Activated CD4-positive, CD25-positive, alpha-beta regulatory T cell (primary cell): ENCODE measurements around the gene ENAH.
"Not testable (repeated sequence)": the region's sequence is repeated elsewhere in the genome, so short reads cannot be mapped to it uniquely, and the experiment has no call there.

Experiments used
- DNase-seq, 4 experiments: peaks; one replicate each; lab custom pipeline; 2025; lab: John Stamatoyannopoulos, UW

The ENAH gene

GRCh38 chr1:225644666-225645065 is 8.3 kb downstream of the ENAH start:
- DNase-seq, result no peak

- no peak for DNase-seq
Measured at GRCh38 chr1:225642177-225642576, 10.7 kb downstream of the ENAH start.

- no peak for DNase-seq
Measured at GRCh38 chr1:225638853-225639252, 14.1 kb downstream of the ENAH start.

- DNase-seq, result no peak
Measured at GRCh38 chr1:225637651-225638199, 15.2 kb downstream of the ENAH start.

GRCh38 chr1:225636992-225637391 is 15.9 kb downstream of the ENAH start:
- DNase-seq, result not testable (repeated sequence)

- no peak for DNase-seq
Measured at GRCh38 chr1:225635649-225636048, 17.3 kb downstream of the ENAH start.

- DNase-seq, result not testable (repeated sequence)
Measured at GRCh38 chr1:225632836-225633235, 20.1 kb downstream of the ENAH start.

GRCh38 chr1:225631021-225631663 is 21.8 kb downstream of the ENAH start:
- DNase-seq, result no peak

- no peak for DNase-seq
Measured at GRCh38 chr1:225629483-225629882, 23.4 kb downstream of the ENAH start.

GRCh38 chr1:225628794-225629193 is 24.1 kb downstream of the ENAH start:
- DNase-seq, result not testable (repeated sequence)

- no peak for DNase-seq
Measured at GRCh38 chr1:225627304-225627947, 25.5 kb downstream of the ENAH start.

- DNase-seq, result no peak
Measured at GRCh38 chr1:225626698-225627097, 26.2 kb downstream of the ENAH start.

- no peak for DNase-seq
Measured at GRCh38 chr1:225617956-225618355, 35.0 kb downstream of the ENAH start.

GRCh38 chr1:225617479-225617878 is 35.4 kb downstream of the ENAH start:
- no peak for DNase-seq

GRCh38 chr1:225615403-225615790 is 37.5 kb downstream of the ENAH start:
- DNase-seq, result not testable (repeated sequence)

GRCh38 chr1:225613006-225613405 is 39.9 kb downstream of the ENAH start:
- no peak for DNase-seq

GRCh38 chr1:225612287-225612686 is 40.6 kb downstream of the ENAH start:
- no peak for DNase-seq

GRCh38 chr1:225611537-225612223 is 41.2 kb downstream of the ENAH start:
- DNase-seq, result no peak

- DNase-seq, result no peak
Measured at GRCh38 chr1:225610539-225610938, 42.4 kb downstream of the ENAH start.

- DNase-seq, result no peak
Measured at GRCh38 chr1:225608014-225608796, 44.7 kb downstream of the ENAH start.

GRCh38 chr1:225607355-225607754 is 45.6 kb downstream of the ENAH start:
- no peak for DNase-seq
